Mucosa of descending colon (tissue), 3 donors: ENCODE results near the gene BRSK1. TPM values are rescaled to one million over a fixed set of nuclear protein-coding genes. Genes with fewer than 3 reads are reported as not detected.
"Not testable (repeated sequence)": the region's sequence is repeated elsewhere in the genome, so short reads cannot be mapped to it uniquely, and the experiment has no call there.

Source experiments
- ATAC-seq: fragments of 200-7000 bp; cut with Tn5 transposase; one replicate; pipeline ENCODE4 v1.9.1; 2020; ENCODE audit warnings: mild to moderate bottlenecking, moderate library complexity
- DNase-seq, 3 donors: peaks; one replicate each; pipeline ENCODE4 v3.0.0-alpha.2; 2020
- H3K36me3 ChIP-seq: fragments of 200-600 bp; one replicate; pipeline ENCODE4 v1.8.0; 2021; ENCODE audit warnings: low read depth, mild to moderate bottlenecking
- H3K4me1 ChIP-seq: fragments of 200-600 bp; one replicate; pipeline ENCODE4 v1.8.0; 2021; ENCODE audit warnings: low read depth, mild to moderate bottlenecking
- H3K4me3 ChIP-seq: fragments of 200-600 bp; one replicate; pipeline ENCODE4 v1.8.0; 2021; ENCODE audit warnings: mild to moderate bottlenecking
- H3K9me3 ChIP-seq: fragments of 200-600 bp; one replicate; pipeline ENCODE4 v1.8.0; 2021; ENCODE audit warnings: mild to moderate bottlenecking
- CTCF ChIP-seq: fragments of 200-600 bp; IDR thresholded peaks from one replicate; pipeline ENCODE4 v1.8.0; 2022; ENCODE audit warnings: antibody characterized with exemption, mild to moderate bottlenecking
- intact Hi-C, 2 donors: fragments of 100-400 bp; cut with DNase I in 1 of 2; cut with micrococcal nuclease in 1 of 2; formaldehyde crosslinking; loops; one replicate each; pipeline versions ENCODE4 v1.11.0 to v1.11.1; 2022; cut with DNase I, micrococcal nuclease
- total RNA-seq, 3 donors: library from RNA; stranded (reverse); fragmentation: NEBNext Ultra II Directional in 2 of 3; extraction: Animal tissue kit (Norgen Biotek cat#: 25700) in 2 of 3; gene quantifications; one replicate each; pipeline versions ENCODE4 v1.2.1 to v1.2.4, GENCODE V29; 2021 to 2023
- donor health status: DM: no; HTN: no; CAD: no; lungs with moderate emphysema.
- donor health status: DM: no; HTN: no; CAD: no.
- donor health status: DM: no; HTN: yes; CAD: no.

Gene BRSK1
- total RNA-seq, 3 donors from 2014 or later, result 1.6 to 18.1 (median 1.9) TPM

- intact Hi-C loops, result no loop called here
- Histone ChIP-seq H3K36me3 (no peaks in the 10 kb centered on the region), H3K9me3 (no peaks in the 10 kb centered on the region), H3K4me1 (peaks cover 9% of the 10 kb centered on the region), H3K4me3 (no peak overlapping the region)
- ATAC-seq (peak; percentile 93), DNase-seq (peak; percentile 68 to 80 (median 75))
- TF ChIP-seq CTCF, result no peak
Measured at GRCh38 chr19:55322204-55322885, 38.5 kb downstream of the BRSK1 start.

- ATAC-seq (no peak), DNase-seq (no peak)
- H3K4me3 ChIP-seq, result no peak overlapping the region
- H3K4me1 ChIP-seq, result peaks cover 9% of the 10 kb centered on the region
- H3K36me3 ChIP-seq, result no peaks in the 10 kb centered on the region
- intact Hi-C loops, result no loop called here
- H3K9me3 ChIP-seq, result no peaks in the 10 kb centered on the region
- TF ChIP-seq CTCF, result no peak
Measured at GRCh38 chr19:55324662-55325061, 40.9 kb downstream of the BRSK1 start.

GRCh38 chr19:55325172-55325571 is 41.4 kb downstream of the BRSK1 start, which contains the start of gene TMEM150B:
TMEM150B (minus strand) TSS chr19:55325341; CDS start chr19:55321036, 4,305 bp downstream.
- no peak for TF ChIP-seq CTCF
- ATAC-seq, result no peak
- intact Hi-C loops, result no loop called here
- Histone ChIP-seq H3K36me3 (no peaks in the 10 kb centered on the region), H3K4me3 (no peak within 1 kb of the TSS), H3K9me3 (no peaks in the 10 kb centered on the region), H3K4me1 (peaks cover 9% of the 10 kb centered on the region)
- DNase-seq, result no peak

GRCh38 chr19:55328774-55329318 is 45.0 kb downstream of the BRSK1 start:
- ATAC-seq, H3K9me3 ChIP-seq, H3K4me3 ChIP-seq, H3K4me1 ChIP-seq, intact Hi-C loops, DNase-seq, H3K36me3 ChIP-seq: not testable (repeated sequence)

- H3K4me3 ChIP-seq, intact Hi-C loops, H3K9me3 ChIP-seq, ATAC-seq, H3K36me3 ChIP-seq, DNase-seq, H3K4me1 ChIP-seq: not testable (repeated sequence)
Measured at GRCh38 chr19:55329791-55330190, 46.0 kb downstream of the BRSK1 start.

- ATAC-seq (peak; percentile 93), DNase-seq (peak; percentile 82 to 89 (median 85))
- Histone ChIP-seq H3K4me3 (no peak overlapping the region), H3K9me3 (no peaks in the 10 kb centered on the region), H3K36me3 (no peaks in the 10 kb centered on the region), H3K4me1 (peaks cover 12% of the 10 kb centered on the region)
- intact Hi-C loops, result no loop called here
- no peak for TF ChIP-seq CTCF
Measured at GRCh38 chr19:55333870-55334269, 50.1 kb downstream of the BRSK1 start.
